HG03159 (cell line): ENCODE data around the gene ATP8A2.

Experiments used
- ATAC-seq: cut with Tn5 transposase; IDR thresholded peaks from one replicate; pipeline ENCODE4 v1.9.1; 2021; ENCODE audit warnings: mild to moderate bottlenecking, moderate library complexity; ENCODE audit not compliant: unreplicated experiment

The ATP8A2 gene

GRCh38 chr13:25679936-25680335 is 308.2 kb downstream of the ATP8A2 start:
- ATAC-seq, result no peak

- ATAC-seq, result no peak
Measured at GRCh38 chr13:25682276-25682675, 310.5 kb downstream of the ATP8A2 start.

GRCh38 chr13:25683056-25683455 is 311.3 kb downstream of the ATP8A2 start:
- no peak for ATAC-seq

GRCh38 chr13:25683662-25684370 is 312.0 kb downstream of the ATP8A2 start:
- ATAC-seq, result no peak

- no peak for ATAC-seq
Measured at GRCh38 chr13:25684491-25684890, 312.7 kb downstream of the ATP8A2 start.

GRCh38 chr13:25686831-25687470 is 315.2 kb downstream of the ATP8A2 start:
- no peak for ATAC-seq

GRCh38 chr13:25687471-25688225 is 315.9 kb downstream of the ATP8A2 start:
- ATAC-seq, result no peak

- ATAC-seq, result no peak
Measured at GRCh38 chr13:25688536-25688935, 316.8 kb downstream of the ATP8A2 start.

- ATAC-seq, result no peak
Measured at GRCh38 chr13:25689539-25689938, 317.8 kb downstream of the ATP8A2 start.

- ATAC-seq, result no peak
Measured at GRCh38 chr13:25690582-25690981, 318.8 kb downstream of the ATP8A2 start.

- no peak for ATAC-seq
Measured at GRCh38 chr13:25691654-25692053, 319.9 kb downstream of the ATP8A2 start.

GRCh38 chr13:25692099-25692498 is 320.3 kb downstream of the ATP8A2 start:
- no peak for ATAC-seq

- ATAC-seq, result no peak
Measured at GRCh38 chr13:25699056-25699455, 327.3 kb downstream of the ATP8A2 start.

GRCh38 chr13:25699600-25699999 is 327.8 kb downstream of the ATP8A2 start:
- no peak for ATAC-seq

- ATAC-seq, result no peak
Measured at GRCh38 chr13:25701304-25701703, 329.5 kb downstream of the ATP8A2 start.

- no peak for ATAC-seq
Measured at GRCh38 chr13:25702386-25702785, 330.6 kb downstream of the ATP8A2 start.

- ATAC-seq, result no peak
Measured at GRCh38 chr13:25707726-25708125, 336.0 kb downstream of the ATP8A2 start.

GRCh38 chr13:25708268-25708667 is 336.5 kb downstream of the ATP8A2 start:
- no peak for ATAC-seq

GRCh38 chr13:25709088-25709487 is 337.3 kb downstream of the ATP8A2 start:
- no peak for ATAC-seq

- no peak for ATAC-seq
Measured at GRCh38 chr13:25715760-25716159, 344.0 kb downstream of the ATP8A2 start.

GRCh38 chr13:25717666-25718197 is 346.0 kb downstream of the ATP8A2 start:
- no peak for ATAC-seq

- no peak for ATAC-seq
Measured at GRCh38 chr13:25719666-25720065, 347.9 kb downstream of the ATP8A2 start.
